A673 (cell line): ENCODE data around the gene HNF1B. TPM values are rescaled to one million over a fixed set of nuclear protein-coding genes. Genes with fewer than 3 reads are reported as not detected.

ENCODE experiments used
- BruUV-seq: library from RNA; stranded (reverse); fragments of 400-500 nt; replicated peaks from 2 replicates; lab custom pipeline; 2021; lab: Mats Ljungman, UMichigan
- CTCF ChIA-PET: fragments of 300-600 bp; sonication (Branson Sonifier 250); formaldehyde crosslinking; loops from one replicate; lab custom pipeline; 2022; ENCODE audit warnings: antibody characterized with exemption; lab: Charles Lee
- POLR2A ChIA-PET: fragments of 300-600 bp; sonication (Branson Sonifier 250); formaldehyde crosslinking; loops from one replicate; lab custom pipeline; 2022; ENCODE audit warnings: antibody characterized with exemption; ENCODE audit not compliant: low non-redundant PET; lab: Charles Lee
- DNase-seq: peaks from one replicate; pipeline ENCODE4 v3.0.0-alpha.2; 2015; ENCODE audit warnings: low spot score
- H3K27ac ChIP-seq: fragments of 200-600 bp; sonication (generic); 2 replicates; pipeline ENCODE4 v1.5.1; 2016; ENCODE audit warnings: mixed run types, low read depth, mild to moderate bottlenecking, mixed read lengths, antibody characterized with exemption, low read length; ENCODE audit not compliant: poor library complexity, severe bottlenecking
- H3K27me3 ChIP-seq: fragments of 200-600 bp; sonication (generic); replicated peaks from 2 replicates; pipeline ENCODE4 v1.6.1; 2017; ENCODE audit warnings: mixed run types, low read depth, mild to moderate bottlenecking, mixed read lengths, antibody characterized with exemption, low read length; ENCODE audit not compliant: insufficient read depth, poor library complexity
- H3K36me3 ChIP-seq: fragments of 200-600 bp; sonication (generic); 2 replicates; pipeline ENCODE4 v1.6.1; 2016; ENCODE audit warnings: mixed run types, mild to moderate bottlenecking, mixed read lengths, antibody characterized with exemption, low read length; ENCODE audit not compliant: insufficient read depth, poor library complexity, severe bottlenecking
- H3K4me1 ChIP-seq: fragments of 200-600 bp; sonication (generic); 2 replicates; pipeline ENCODE4 v1.6.1; 2017; ENCODE audit warnings: mixed run types, mild to moderate bottlenecking, mixed read lengths, antibody characterized with exemption, low read length; ENCODE audit not compliant: insufficient read depth, poor library complexity, severe bottlenecking
- H3K4me3 ChIP-seq: fragments of 200-600 bp; sonication (generic); 2 replicates; pipeline ENCODE4 v1.5.1; 2016; ENCODE audit warnings: low read depth, mixed run types, mild to moderate bottlenecking, mixed read lengths, low read length; ENCODE audit not compliant: poor library complexity, severe bottlenecking
- H3K9me3 ChIP-seq: fragments of 200-600 bp; sonication (generic); 2 replicates; pipeline ENCODE4 v1.6.1; 2016; ENCODE audit warnings: mixed run types, low read depth, mild to moderate bottlenecking, mixed read lengths, antibody characterized with exemption, low read length; ENCODE audit not compliant: poor library complexity, severe bottlenecking
- CTCF ChIP-seq: fragments of 300-800, 200-600 bp; sonication (generic); conservative IDR thresholded peaks from 2 replicates; pipeline ENCODE4 v1.5.1; 2017; ENCODE audit warnings: low read depth, mild to moderate bottlenecking, antibody characterized with exemption, low read length, moderate library complexity, mixed read lengths
- EZH2 ChIP-seq: fragments of 200-600 bp; sonication (generic); IDR thresholded peaks from 2 replicates; pipeline ENCODE4 v1.6.1; 2017; ENCODE audit warnings: borderline replicate concordance, low read depth, mild to moderate bottlenecking, mixed read lengths, antibody characterized with exemption, low read length; ENCODE audit not compliant: poor library complexity, severe bottlenecking
- intact Hi-C: fragments of 100-400 bp; cut with micrococcal nuclease; formaldehyde crosslinking; loops from one replicate; pipeline ENCODE4 v1.10.0; 2022; ENCODE audit not compliant: unreplicated experiment
- total RNA-seq: library from RNA; stranded (reverse); gene quantifications from 2 replicates; pipeline ENCODE4 v1.2.3, GENCODE V29; 2021

Gene HNF1B
- total RNA-seq, 1 experiment from 2014 or later, result not detected

DNA sequence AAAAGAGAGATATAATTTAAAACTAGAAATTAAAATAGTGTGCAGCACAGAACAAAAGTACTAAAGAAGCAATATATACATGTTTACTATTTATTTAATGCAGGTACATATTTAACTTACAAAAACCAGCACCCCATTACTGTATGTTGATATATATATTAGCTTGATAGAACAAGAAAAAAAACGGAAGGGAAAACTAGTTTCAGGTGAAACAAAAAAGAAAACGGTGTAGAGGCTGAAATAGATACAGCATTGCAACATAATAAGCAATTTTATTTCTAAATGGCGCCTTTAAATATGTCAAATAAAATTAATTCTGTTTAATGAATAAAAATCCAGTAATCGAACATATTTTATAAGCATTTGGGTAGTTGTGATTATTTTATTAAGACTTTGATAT is 3.9 kb downstream of the HNF1B start:
- no peaks in the 10 kb centered on the region for H3K36me3 ChIP-seq
- no TSS peak for BruUV-seq
- H3K27ac ChIP-seq, result no peak overlapping the region
- H3K27me3 ChIP-seq, result peaks cover 79% of the 10 kb centered on the region
- no peak for DNase-seq
- no peak for TF ChIP-seq EZH2
- ChIA-PET CTCF (no interaction called here), POLR2A (no interaction called here)
- H3K4me1 ChIP-seq, result no peaks in the 10 kb centered on the region
- no peaks in the 10 kb centered on the region for H3K9me3 ChIP-seq
- intact Hi-C loops, result no loop called here
- H3K4me3 ChIP-seq, result no peak overlapping the region

- no peak overlapping the region for H3K27ac ChIP-seq
- TF ChIP-seq EZH2 (no peak), CTCF (no peak)
- H3K36me3 ChIP-seq, result no peaks in the 10 kb centered on the region
- DNase-seq, result no peak
- peaks cover 50% of the 10 kb centered on the region for H3K27me3 ChIP-seq
- CTCF ChIA-PET, result no interaction called here
- no TSS peak for BruUV-seq
- no peaks in the 10 kb centered on the region for H3K4me1 ChIP-seq
- intact Hi-C loops, result no loop called here
- no peak overlapping the region for H3K4me3 ChIP-seq
- POLR2A ChIA-PET, result no interaction called here
- no peaks in the 10 kb centered on the region for H3K9me3 ChIP-seq
Measured at GRCh38 chr17:37737971-37738370, 6.9 kb downstream of the HNF1B start.

DNA sequence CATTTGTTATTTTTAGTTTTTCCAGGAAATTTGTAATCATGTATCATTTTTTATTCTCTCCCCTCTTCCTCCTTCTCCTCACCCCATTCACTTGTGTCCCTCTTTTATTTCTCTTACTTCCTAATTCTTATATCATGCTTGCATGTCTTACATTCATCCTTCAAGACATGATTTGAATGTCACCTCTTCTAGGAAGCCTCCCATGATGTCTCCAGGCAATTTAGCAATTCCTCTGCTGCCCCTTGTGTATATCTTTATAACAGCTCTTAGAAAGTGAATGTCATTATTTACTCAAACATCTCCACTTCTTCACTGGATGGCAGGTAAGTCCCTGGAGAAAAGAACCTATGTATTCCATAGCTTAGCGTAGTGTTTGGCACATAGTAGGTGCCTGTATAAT is 7.8 kb downstream of the HNF1B start:
- Histone ChIP-seq H3K4me3 (no peak overlapping the region), H3K27me3 (peaks cover 41% of the 10 kb centered on the region), H3K36me3 (no peaks in the 10 kb centered on the region), H3K27ac (no peak overlapping the region), H3K9me3 (no peaks in the 10 kb centered on the region), H3K4me1 (no peaks in the 10 kb centered on the region)
- intact Hi-C loops, result no loop called here
- no peak for DNase-seq
- no TSS peak for BruUV-seq
- CTCF ChIA-PET, result no interaction called here
- no peak for TF ChIP-seq EZH2
- no peak for TF ChIP-seq CTCF
- POLR2A ChIA-PET, result no interaction called here

DNA sequence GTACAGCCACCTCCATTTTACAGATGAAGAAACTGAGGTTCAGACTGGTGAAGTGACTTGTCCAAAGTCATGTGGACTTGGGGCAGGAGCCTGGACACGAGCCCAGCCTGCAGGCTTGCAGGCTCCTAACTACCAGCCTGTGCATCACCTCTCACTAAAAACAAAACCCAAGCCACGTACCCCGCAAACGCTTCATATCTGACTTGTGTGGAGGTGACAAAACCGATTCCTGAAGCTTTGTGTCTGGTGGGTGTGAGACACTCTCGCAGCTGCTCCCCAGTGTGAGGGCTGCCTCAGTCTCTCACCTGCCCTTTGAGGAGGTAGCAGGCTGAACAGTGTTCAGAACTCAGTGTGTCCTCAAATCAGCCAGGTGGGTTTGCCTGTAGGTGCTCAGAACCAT is 8.4 kb downstream of the HNF1B start:
- POLR2A ChIA-PET, result no interaction called here
- H3K9me3 ChIP-seq, result no peaks in the 10 kb centered on the region
- no peaks in the 10 kb centered on the region for H3K36me3 ChIP-seq
- no peak for TF ChIP-seq EZH2
- no peak for TF ChIP-seq CTCF
- H3K4me1 ChIP-seq, result no peaks in the 10 kb centered on the region
- CTCF ChIA-PET, result no interaction called here
- peaks cover 35% of the 10 kb centered on the region for H3K27me3 ChIP-seq
- H3K27ac ChIP-seq, result no peak overlapping the region
- no peak overlapping the region for H3K4me3 ChIP-seq
- intact Hi-C loops, result no loop called here
- no TSS peak for BruUV-seq
- DNase-seq, result no peak
